ENCODE measurements around the gene HES1.
"Not testable (repeated sequence)": the region's sequence is repeated elsewhere in the genome, so short reads cannot be mapped to it uniquely, and the experiment has no call there.

HES1 gene

GRCh38 chr3:194135806-194136518 is at the start of gene HES1:
HES1 (plus strand) TSS chr3:194136148; CDS start chr3:194136381, 233 bp downstream.
- peak; percentile 17 to 47 for DNase-seq (ENCODE audit: low read depth in 2 of 2)

GRCh38 chr3:194086388-194087075 is 49.4 kb upstream of the HES1 start:
- no peak for DNase-seq (ENCODE audit: low read depth in 2 of 2)

- DNase-seq (ENCODE audit: low read depth in 2 of 2), result no peak
Measured at GRCh38 chr3:194087280-194087679, 48.7 kb upstream of the HES1 start.

- no peak for DNase-seq (ENCODE audit: low read depth in 2 of 2)
Measured at GRCh38 chr3:194087995-194088855, 47.7 kb upstream of the HES1 start.

- no peak for DNase-seq (ENCODE audit: low read depth in 2 of 2)
Measured at GRCh38 chr3:194089357-194090177, 46.4 kb upstream of the HES1 start.

GRCh38 chr3:194090178-194090555 is 45.8 kb upstream of the HES1 start:
- not testable (repeated sequence) for DNase-seq (ENCODE audit: low read depth in 2 of 2)

- DNase-seq (ENCODE audit: low read depth in 2 of 2), result no peak
Measured at GRCh38 chr3:194090716-194091115, 45.2 kb upstream of the HES1 start.

GRCh38 chr3:194091141-194091540 is 44.8 kb upstream of the HES1 start:
- DNase-seq (ENCODE audit: low read depth in 2 of 2), result no peak

- not testable (repeated sequence) for DNase-seq (ENCODE audit: low read depth in 2 of 2)
Measured at GRCh38 chr3:194091897-194092296, 44.1 kb upstream of the HES1 start.

- DNase-seq (ENCODE audit: low read depth in 2 of 2), result no peak
Measured at GRCh38 chr3:194092881-194093301, 43.1 kb upstream of the HES1 start.

- DNase-seq (ENCODE audit: low read depth in 2 of 2), result no peak
Measured at GRCh38 chr3:194093842-194094241, 42.1 kb upstream of the HES1 start.

GRCh38 chr3:194095464-194095863 is 40.5 kb upstream of the HES1 start:
- no peak for DNase-seq (ENCODE audit: low read depth in 2 of 2)

GRCh38 chr3:194095902-194096301 is 40.0 kb upstream of the HES1 start:
- DNase-seq (ENCODE audit: low read depth in 2 of 2), result no peak

GRCh38 chr3:194097141-194097882 is 38.6 kb upstream of the HES1 start:
- DNase-seq (ENCODE audit: low read depth in 2 of 2), result no peak

GRCh38 chr3:194098081-194098842 is 37.7 kb upstream of the HES1 start:
- DNase-seq (ENCODE audit: low read depth in 2 of 2), result no peak

GRCh38 chr3:194098843-194099183 is 37.1 kb upstream of the HES1 start:
- DNase-seq (ENCODE audit: low read depth in 2 of 2), result no peak

GRCh38 chr3:194099215-194099614 is 36.7 kb upstream of the HES1 start:
- no peak for DNase-seq (ENCODE audit: low read depth in 2 of 2)

- DNase-seq (ENCODE audit: low read depth in 2 of 2), result no peak
Measured at GRCh38 chr3:194100856-194101390, 35.0 kb upstream of the HES1 start.

GRCh38 chr3:194101592-194102432 is 34.1 kb upstream of the HES1 start:
- DNase-seq (ENCODE audit: low read depth in 2 of 2), result no peak

Measured in stimulated activated CD4-positive, alpha-beta T cell treated with anti-CD3 and anti-CD28 coated beads, Interleukin-12 subunit alpha, Interleukin-12 subunit beta, amount 100 ng/mL, for 24 hours (primary cell).